Ecto neural progenitor cell (in vitro differentiated cells): Measurements from ENCODE around the gene VTA1.
"Not testable (repeated sequence)": the region's sequence is repeated elsewhere in the genome, so short reads cannot be mapped to it uniquely, and the experiment has no call there.

ENCODE experiments used
- DNase-seq: peaks from one replicate; pipeline ENCODE4 v3.0.0-alpha.2; 2018; ENCODE audit warnings: low spot score

Gene VTA1

DNA sequence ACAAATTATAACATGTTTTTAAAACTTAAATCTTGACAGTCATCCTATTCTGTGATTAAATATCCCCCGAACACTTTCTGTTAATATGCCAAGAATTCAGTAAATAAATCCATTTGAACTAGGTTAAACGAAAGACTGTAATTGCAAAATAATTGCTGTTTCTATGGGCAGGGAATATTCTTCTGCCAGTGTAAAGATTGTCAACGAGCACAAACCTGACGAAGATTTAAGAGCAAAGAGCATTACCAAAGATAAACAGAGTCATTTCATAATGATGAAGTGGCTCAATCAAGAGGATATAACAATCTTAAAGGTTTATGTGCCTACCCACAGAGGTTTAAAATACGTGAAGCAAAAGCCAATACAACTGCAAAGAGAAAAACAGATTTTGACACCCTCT lies 78.5 kb downstream of the VTA1 start:
- DNase-seq = no peak

DNA sequence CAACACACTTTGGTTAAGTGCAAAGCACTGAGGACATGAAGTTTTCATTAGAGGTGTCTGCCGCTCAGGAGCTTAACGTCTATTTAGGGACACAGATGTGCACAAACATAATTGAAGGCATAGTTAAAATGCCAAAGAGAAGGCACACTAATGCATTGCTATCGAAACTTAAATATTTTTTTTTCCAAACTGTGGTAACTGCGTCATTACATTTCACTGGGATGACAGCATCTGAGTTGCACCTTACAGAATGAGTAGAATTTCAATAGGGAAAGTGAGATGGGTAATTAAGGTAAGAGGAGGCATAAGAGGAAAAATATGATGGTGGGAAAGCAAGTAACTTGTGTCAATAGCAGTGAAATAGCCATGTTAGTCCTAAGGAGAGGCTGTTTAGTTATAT lies 79.7 kb downstream of the VTA1 start:
- no peak for DNase-seq

GRCh38 chr6:142229518-142230270 lies 82.6 kb downstream of the VTA1 start:
- not testable (repeated sequence) for DNase-seq

GRCh38 chr6:142232206-142233044 lies 85.4 kb downstream of the VTA1 start:
- DNase-seq = peak; percentile 73

GRCh38 chr6:142233945-142234682 lies 87.1 kb downstream of the VTA1 start:
- no peak for DNase-seq

GRCh38 chr6:142235272-142235671 lies 88.2 kb downstream of the VTA1 start:
- no peak for DNase-seq

- no peak for DNase-seq
Measured at GRCh38 chr6:142235791-142236190, 88.7 kb downstream of the VTA1 start.

DNA sequence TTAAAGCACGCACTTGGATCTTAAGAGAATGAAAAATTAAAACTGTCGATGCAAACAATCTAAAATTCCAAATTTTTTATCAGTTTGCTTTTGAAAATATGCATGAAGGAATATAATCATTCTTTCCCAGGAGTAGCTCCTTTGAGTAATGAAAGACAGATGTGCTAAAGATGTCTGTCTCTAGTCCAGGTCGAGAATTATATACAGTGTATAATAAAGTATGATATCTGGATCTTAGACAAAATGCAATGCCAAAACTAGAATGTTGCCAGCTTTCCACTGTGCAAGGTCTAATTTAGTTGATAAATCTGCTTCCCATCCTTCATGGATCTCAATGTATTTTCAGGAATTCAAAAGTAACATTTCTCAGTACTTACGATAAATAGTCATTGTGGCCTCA lies 89.6 kb downstream of the VTA1 start:
- no peak for DNase-seq

GRCh38 chr6:142238881-142239280 lies 91.8 kb downstream of the VTA1 start:
- no peak for DNase-seq

GRCh38 chr6:142240179-142240578 lies 93.1 kb downstream of the VTA1 start:
- DNase-seq = no peak

- DNase-seq = no peak
Measured at GRCh38 chr6:142241061-142241460, 94.0 kb downstream of the VTA1 start.

DNA sequence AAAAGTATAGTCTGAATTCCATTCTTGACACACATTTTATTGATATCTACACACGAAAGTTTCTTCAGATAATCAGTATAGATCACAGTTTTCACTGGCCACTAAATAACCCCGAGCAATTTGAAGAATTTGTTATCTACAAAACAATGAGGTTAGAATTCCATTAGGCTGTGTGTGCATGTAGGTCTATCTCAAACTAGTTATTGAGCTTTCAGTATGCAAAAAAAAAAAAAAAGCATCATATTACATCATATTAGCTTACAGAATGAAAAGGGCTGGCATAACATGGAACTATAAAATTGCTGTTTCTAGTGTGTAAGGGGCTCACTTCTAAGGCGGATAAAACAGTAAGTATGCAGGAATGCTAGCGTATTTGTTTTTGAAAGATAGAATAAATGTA lies 95.2 kb downstream of the VTA1 start:
- no peak for DNase-seq

GRCh38 chr6:142246960-142247359 lies 99.9 kb downstream of the VTA1 start:
- DNase-seq = no peak

DNA sequence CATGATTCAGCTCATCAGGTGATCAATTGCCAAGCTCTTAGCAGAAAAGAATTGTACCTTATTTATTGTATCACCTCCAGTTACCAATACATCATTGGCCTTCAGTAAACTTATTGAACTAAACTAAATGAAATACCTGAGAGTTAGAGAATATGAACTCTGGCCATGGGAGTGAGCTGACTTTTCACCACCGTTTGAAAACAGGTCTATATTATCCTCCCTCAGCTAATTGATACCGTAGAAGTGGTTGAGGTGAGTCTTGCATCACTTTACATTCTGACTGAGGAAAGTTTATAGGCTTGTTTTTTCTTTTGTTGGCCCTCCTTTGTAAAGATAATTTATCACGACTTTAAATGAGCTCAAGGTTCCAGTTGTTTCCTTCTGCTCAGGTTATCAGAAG lies 102.2 kb downstream of the VTA1 start:
- no peak for DNase-seq

DNA sequence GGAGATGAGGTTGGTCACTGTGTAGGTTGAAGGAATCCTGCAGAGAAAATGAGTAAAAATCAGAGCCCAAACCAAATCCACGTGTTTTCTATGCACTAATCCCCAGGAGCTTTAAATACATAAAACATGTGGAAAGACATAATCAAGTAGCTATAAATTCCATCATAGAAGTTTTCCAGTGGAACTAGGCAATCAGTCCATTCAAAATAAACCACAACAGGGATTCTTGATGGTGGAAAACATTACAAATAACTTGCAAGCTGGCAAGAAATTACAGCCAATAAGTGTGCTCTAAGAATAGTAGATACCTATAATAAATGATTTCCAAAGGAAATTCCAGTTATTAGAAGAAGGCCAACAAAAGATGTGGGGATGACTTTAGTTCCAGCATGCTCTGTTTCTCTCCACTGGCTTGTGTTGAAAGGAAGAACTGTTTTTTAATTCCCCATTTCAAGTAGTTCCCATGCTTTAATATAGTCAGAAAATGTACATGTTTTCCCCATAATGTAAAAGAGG lies 104.9 kb downstream of the VTA1 start:
- no peak for DNase-seq

DNA sequence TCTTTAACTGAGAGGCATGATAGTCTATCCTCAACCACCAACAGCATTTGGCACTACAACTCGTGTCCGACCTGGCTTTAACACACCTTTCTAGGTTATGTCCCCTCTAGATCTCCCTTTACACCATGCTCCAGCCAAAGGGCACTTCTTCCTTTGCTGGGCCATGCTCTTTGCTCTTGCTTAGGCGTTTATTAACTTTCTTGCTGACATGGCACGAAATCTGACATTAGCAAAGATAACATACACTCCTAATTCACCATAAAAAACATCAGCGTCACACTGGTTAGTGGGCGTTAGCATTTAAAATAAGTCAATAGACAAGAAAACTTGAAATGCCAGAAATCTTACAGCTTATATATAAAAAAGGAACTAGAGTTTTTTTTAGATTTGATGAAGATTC lies 107.5 kb downstream of the VTA1 start:
- DNase-seq = no peak

DNA sequence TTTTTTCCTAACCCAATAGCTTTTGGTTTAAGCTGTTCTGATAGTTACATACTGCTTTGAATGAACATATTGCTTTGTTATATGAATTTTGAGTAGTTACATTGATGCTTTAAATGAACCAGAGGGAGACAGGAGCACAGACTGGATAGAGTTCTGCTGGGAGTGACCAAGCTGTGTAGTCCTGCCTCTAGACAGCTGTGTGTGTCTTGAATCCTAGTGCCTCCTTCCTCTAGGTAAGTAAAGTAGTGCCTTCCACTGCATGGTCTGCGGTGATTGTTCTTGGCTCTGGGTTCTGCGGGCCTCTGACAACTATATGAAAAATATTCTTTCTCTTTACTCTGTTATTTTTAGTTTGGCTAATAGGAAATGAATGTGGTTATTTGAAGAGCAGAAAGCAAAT lies 108.7 kb downstream of the VTA1 start:
- no peak for DNase-seq

- DNase-seq = no peak
Measured at GRCh38 chr6:142258305-142258704, 111.2 kb downstream of the VTA1 start.

DNA sequence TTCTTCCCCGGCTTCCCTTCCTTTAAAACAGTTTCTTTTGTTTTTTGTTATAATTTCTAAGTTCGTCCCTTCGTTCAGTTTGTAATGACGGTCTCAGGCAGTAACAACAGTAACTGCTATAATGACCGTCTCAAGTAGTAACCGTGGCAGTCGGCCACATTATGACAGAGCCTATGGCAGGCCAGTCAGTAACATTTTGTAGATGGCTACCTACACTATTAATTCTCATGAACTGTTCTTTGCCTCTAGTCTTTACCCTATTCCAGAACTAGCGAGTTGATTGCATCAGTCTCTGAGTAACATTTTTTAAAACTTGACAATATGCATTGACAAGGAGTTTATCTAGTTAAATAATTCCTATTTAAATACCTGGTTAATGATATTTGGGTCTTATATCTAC lies 111.7 kb downstream of the VTA1 start:
- DNase-seq = no peak

DNA sequence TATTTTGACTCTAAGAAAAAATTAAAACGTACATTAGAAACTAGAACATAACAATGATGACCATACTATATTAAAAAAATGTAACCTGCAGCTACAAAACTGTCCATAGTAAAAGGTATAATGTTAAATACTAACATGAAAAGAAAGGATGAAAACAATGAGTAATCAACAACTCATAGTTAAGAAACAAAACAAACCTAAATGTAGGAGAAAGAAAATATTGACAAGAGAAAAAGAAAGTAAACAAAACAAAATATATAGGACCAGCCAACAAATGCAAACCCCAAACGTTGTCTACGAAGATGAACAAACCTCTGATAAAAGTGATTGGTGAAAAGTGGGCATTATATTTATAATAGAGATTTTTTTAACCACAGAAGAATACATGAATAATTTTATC lies 113.7 kb downstream of the VTA1 start:
- no peak for DNase-seq

- DNase-seq = no peak
Measured at GRCh38 chr6:142262231-142262630, 115.2 kb downstream of the VTA1 start.

DNA sequence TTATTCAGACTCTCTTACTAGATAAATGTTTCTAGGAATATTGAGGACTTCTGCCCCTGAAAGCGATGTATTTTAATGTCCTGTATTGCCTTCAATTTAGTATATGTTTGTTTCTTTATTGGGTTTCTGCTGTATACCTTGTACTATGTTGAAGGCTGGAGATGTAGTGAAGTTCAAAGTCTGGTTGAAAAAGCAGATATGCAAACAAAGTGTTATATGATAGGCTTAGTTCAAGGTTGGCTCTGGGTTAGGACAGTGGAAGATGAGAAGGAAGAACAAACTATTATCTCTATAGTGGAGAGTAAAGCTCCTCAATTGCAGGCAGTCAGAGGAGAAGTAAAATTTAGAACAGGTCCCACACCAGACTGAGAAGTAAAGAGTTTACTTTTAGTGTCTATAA lies 118.4 kb downstream of the VTA1 start:
- no peak for DNase-seq

DNA sequence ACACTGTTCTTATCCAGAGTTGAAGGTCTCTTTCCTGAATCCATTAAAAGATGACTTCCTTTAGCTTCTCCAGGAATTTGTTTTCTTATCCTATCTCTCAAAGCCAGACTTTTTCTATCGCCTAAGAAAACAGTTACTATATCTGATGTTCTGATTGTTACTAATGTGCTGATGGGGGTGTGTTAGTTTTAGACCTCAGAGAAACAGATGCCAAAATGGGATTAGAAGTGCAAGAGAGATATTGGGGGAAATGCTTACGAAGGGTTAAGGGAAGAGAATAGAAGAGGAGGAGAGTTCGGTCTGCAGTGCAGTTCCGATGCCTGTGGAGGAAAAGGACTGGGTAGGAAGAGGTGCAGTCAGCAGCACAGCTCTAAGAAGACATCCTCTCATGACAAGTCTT lies 119.0 kb downstream of the VTA1 start:
- DNase-seq = no peak
